NCI-H187 treated with DMSO at 0.1 percent for 48 hours (cell line): ENCODE results near the gene ATRNL1.

ENCODE experiments used
- DNase-seq: peaks from one replicate; lab custom pipeline; 2025; lab: John Stamatoyannopoulos, UW

The ATRNL1 gene

GRCh38 chr10:115950320-115950719, 857.2 kb downstream of the ATRNL1 start:
- no peak for DNase-seq

- no peak for DNase-seq
These were observed 858.1 kb downstream of the ATRNL1 start for GRCh38 chr10:115951242-115951641.

- no peak for DNase-seq
These were observed 860.1 kb downstream of the ATRNL1 start for GRCh38 chr10:115953281-115953680.

- no peak for DNase-seq
These were observed 860.8 kb downstream of the ATRNL1 start for GRCh38 chr10:115953968-115954367.

GRCh38 chr10:115956225-115957011, 863.3 kb downstream of the ATRNL1 start:
- no peak for DNase-seq

GRCh38 chr10:115957012-115957399, 863.8 kb downstream of the ATRNL1 start:
- no peak for DNase-seq

- DNase-seq: no peak
These were observed 864.7 kb downstream of the ATRNL1 start for GRCh38 chr10:115957786-115958442.

- DNase-seq: no peak
These were observed 870.7 kb downstream of the ATRNL1 start for GRCh38 chr10:115963848-115964247.

GRCh38 chr10:115964827-115965226, 871.7 kb downstream of the ATRNL1 start:
- no peak for DNase-seq

- DNase-seq: no peak
These were observed 872.2 kb downstream of the ATRNL1 start for GRCh38 chr10:115965376-115965775.

- no peak for DNase-seq
These were observed 875.1 kb downstream of the ATRNL1 start for GRCh38 chr10:115968236-115968635.

- no peak for DNase-seq
These were observed 876.4 kb downstream of the ATRNL1 start for GRCh38 chr10:115969591-115969990.

GRCh38 chr10:115971921-115972320, 878.8 kb downstream of the ATRNL1 start:
- no peak for DNase-seq

- no peak for DNase-seq
These were observed 879.3 kb downstream of the ATRNL1 start for GRCh38 chr10:115972426-115972825.

- no peak for DNase-seq
These were observed 881.2 kb downstream of the ATRNL1 start for GRCh38 chr10:115974351-115974750.

- no peak for DNase-seq
These were observed 881.8 kb downstream of the ATRNL1 start for GRCh38 chr10:115974816-115975430.

GRCh38 chr10:115975506-115975905, 882.3 kb downstream of the ATRNL1 start:
- DNase-seq: no peak

- DNase-seq: no peak
These were observed 883.2 kb downstream of the ATRNL1 start for GRCh38 chr10:115976342-115976741.

GRCh38 chr10:115977855-115978254, 884.7 kb downstream of the ATRNL1 start:
- no peak for DNase-seq

- DNase-seq: no peak
These were observed 886.4 kb downstream of the ATRNL1 start for GRCh38 chr10:115979576-115979975.

- no peak for DNase-seq
These were observed 887.3 kb downstream of the ATRNL1 start for GRCh38 chr10:115980470-115980869.

- DNase-seq: no peak
These were observed 887.9 kb downstream of the ATRNL1 start for GRCh38 chr10:115981081-115981480.

- no peak for DNase-seq
These were observed 888.9 kb downstream of the ATRNL1 start for GRCh38 chr10:115982076-115982475.
